NCI-H774 (cell line): ENCODE results near the gene ITPK1.
"Not testable (repeated sequence)": the region's sequence is repeated elsewhere in the genome, so short reads cannot be mapped to it uniquely, and the experiment has no call there.

Experiments used
- DNase-seq: peaks from one replicate; lab custom pipeline; 2025; lab: John Stamatoyannopoulos, UW

The ITPK1 gene

GRCh38 chr14:93131257-93131820 is 15.6 kb upstream of the ITPK1 start:
- DNase-seq = not testable (repeated sequence)

- DNase-seq = no peak
These were observed 13.2 kb upstream of the ITPK1 start for GRCh38 chr14:93128725-93129459.

GRCh38 chr14:93126111-93126510 is 10.4 kb upstream of the ITPK1 start:
- no peak for DNase-seq

GRCh38 chr14:93122826-93123225 is 7.1 kb upstream of the ITPK1 start:
- no peak for DNase-seq

GRCh38 chr14:93121030-93121834 is 5.5 kb upstream of the ITPK1 start:
- DNase-seq = no peak

GRCh38 chr14:93120517-93120916 is 4.8 kb upstream of the ITPK1 start:
- no peak for DNase-seq

- DNase-seq = no peak
These were observed 1.0 kb upstream of the ITPK1 start for GRCh38 chr14:93116676-93117200.

GRCh38 chr14:93115069-93115820 is 480 bp downstream of the ITPK1 start:
- peak; percentile 91 for DNase-seq

- DNase-seq = no peak
These were observed 1.0 kb downstream of the ITPK1 start for GRCh38 chr14:93114713-93115068.

GRCh38 chr14:93114068-93114710 is 1.5 kb downstream of the ITPK1 start:
- no peak for DNase-seq

GRCh38 chr14:93113678-93114067 is 2.1 kb downstream of the ITPK1 start:
- no peak for DNase-seq

GRCh38 chr14:93112891-93113677 is 2.6 kb downstream of the ITPK1 start:
- DNase-seq = peak; percentile 48

- peak; percentile 55 for DNase-seq
These were observed 4.2 kb downstream of the ITPK1 start for GRCh38 chr14:93111541-93111940.

GRCh38 chr14:93110856-93111419 is 4.8 kb downstream of the ITPK1 start:
- DNase-seq = no peak

- DNase-seq = no peak
These were observed 5.9 kb downstream of the ITPK1 start for GRCh38 chr14:93109572-93110481.

GRCh38 chr14:93108105-93108504 is 7.6 kb downstream of the ITPK1 start:
- DNase-seq = no peak

- no peak for DNase-seq
These were observed 8.3 kb downstream of the ITPK1 start for GRCh38 chr14:93107453-93107852.

GRCh38 chr14:93106541-93107156 is 9.1 kb downstream of the ITPK1 start:
- no peak for DNase-seq

GRCh38 chr14:93105856-93106255 is 9.9 kb downstream of the ITPK1 start:
- not testable (repeated sequence) for DNase-seq
